Stimulated activated CD4-positive, alpha-beta T cell treated with anti-CD3 and anti-CD28 coated beads, Interleukin-2, amount 100 ng/mL, for 24 hours (primary cell): Measurements from ENCODE around the gene POLR3C.
"Not testable (repeated sequence)": the region's sequence is repeated elsewhere in the genome, so short reads cannot be mapped to it uniquely, and the experiment has no call there.

ENCODE experiments used
- DNase-seq, 2 donors: peaks; one replicate each; pipeline ENCODE4 v3.0.0-alpha.2; 2020

POLR3C gene

GRCh38 chr1:145822779-145823331 lies 1.1 kb upstream of the POLR3C start:
- not testable (repeated sequence) for DNase-seq

GRCh38 chr1:145824499-145824842 lies 471 bp downstream of the POLR3C start:
- DNase-seq, result no peak

GRCh38 chr1:145826030-145826429 lies 2.0 kb downstream of the POLR3C start:
- DNase-seq, result no peak

DNA sequence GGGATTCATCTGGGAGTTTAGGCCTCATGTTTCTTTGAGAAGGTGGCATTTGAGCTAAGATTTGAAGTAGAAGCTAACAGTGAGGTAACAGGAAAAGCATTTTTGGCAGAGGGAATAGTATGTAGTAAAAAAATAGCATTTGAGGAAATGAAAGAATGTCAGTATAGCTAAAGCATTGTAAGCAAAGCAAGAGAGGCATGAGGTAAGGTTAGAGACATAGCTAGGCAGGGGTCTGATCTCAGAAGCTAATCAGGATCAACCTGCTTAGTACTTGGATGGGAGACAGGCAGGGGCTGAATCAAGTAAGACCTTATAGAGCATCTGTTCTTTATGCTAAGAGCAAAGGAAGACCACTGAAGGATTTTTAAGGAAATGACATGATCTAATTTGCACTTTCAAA lies 4.0 kb downstream of the POLR3C start:
- DNase-seq, result no peak

GRCh38 chr1:145828367-145829026 lies 4.5 kb downstream of the POLR3C start:
- DNase-seq, result no peak

DNA sequence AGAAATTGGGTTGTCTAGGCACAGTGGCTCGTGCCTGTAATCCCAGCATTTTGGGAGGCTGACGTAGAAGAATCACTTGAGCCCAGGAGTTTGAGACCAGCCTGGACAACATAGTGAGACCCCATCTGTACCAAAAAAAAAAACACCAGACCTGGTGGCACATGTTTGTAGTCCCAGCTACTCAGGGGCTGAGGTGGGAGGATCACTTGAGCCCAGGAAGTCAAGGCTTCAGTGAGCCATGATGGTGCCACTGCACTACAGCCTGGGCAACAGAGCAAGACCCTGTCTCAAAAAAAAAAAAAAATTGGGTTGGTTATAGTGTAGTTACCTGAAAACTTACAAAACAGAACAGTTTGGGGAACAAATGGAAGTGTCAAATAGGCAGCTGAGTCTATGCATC lies 6.8 kb downstream of the POLR3C start:
- DNase-seq, result not testable (repeated sequence)

- no peak for DNase-seq
Measured at GRCh38 chr1:145837656-145838055, 13.7 kb downstream of the POLR3C start.

- DNase-seq, result no peak
Measured at GRCh38 chr1:145843031-145843430, 19.0 kb downstream of the POLR3C start.

DNA sequence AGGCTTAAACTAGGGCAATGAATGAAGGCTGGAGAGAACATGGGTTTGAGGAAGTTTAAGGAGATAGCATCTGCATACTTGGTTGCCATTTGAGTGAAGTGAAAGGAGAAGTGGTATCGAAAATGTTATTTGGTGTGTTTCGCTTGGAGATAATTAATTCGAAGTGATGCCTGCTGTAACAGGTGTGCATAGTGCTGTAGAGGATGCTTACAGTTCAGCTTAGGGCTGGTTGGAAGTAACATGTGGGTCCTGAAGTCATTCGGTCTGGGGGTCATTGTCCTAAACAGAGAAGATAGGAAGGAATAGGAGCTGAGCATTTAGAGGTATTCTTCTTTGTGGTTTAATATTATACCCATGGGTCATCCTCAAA lies 21.1 kb downstream of the POLR3C start:
- DNase-seq, result no peak

- peak; percentile 82 to 83 for DNase-seq
Measured at GRCh38 chr1:145845514-145846161, 21.6 kb downstream of the POLR3C start, which contains the start of gene NUDT17. NUDT17 (plus strand) TSS chr1:145845630; CDS start chr1:145845641, 11 bp downstream.

GRCh38 chr1:145846201-145846612 lies 22.2 kb downstream of the POLR3C start:
- peak; percentile 30 to 33 for DNase-seq

DNA sequence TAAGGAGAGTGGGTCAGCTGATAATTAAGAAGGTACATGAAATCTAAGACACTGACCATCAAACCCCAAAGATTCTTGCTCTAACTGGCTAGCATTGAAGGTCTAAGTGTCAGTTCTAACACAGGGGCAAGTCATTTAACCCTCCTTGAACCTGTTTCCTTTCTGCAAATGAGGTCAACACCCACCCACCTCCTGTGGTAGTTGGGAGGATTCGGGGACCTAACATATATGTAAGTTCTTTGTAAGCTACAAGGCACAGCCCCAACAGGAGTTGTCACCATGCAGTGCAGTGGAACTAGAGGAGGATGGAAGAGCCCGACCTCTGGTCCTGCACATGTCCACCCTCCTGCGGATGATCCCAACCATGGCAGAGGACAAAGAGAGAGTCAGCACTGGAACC lies 23.8 kb downstream of the POLR3C start:
- no peak for DNase-seq

- DNase-seq, result no peak
Measured at GRCh38 chr1:145849356-145850160, 25.6 kb downstream of the POLR3C start.

DNA sequence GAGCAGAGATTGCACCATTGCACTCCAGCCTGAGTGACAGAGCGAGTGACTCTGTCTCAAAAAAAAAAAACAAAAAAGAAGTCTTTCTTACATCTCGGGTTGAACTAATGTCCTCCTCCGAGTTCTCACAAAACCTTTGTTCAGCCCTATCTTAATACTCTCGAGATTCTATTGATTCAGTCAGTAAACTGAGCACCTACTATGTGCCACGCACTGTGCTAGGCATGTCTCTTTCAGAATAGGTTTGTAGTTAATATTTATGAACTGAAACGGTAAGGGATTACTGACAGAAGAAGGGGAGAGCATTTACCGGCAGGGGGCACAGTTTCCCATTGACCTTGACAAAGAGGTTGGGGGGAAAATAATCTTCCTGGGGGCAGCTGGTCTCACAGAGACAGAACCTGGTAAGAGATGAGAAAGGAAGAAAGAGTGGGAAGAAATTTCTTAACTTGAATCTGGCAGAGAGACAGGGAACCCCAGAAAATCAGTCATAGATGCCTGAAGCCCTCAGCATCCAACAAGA lies 31.5 kb downstream of the POLR3C start:
- DNase-seq, result no peak

- no peak for DNase-seq
Measured at GRCh38 chr1:145857170-145857569, 33.2 kb downstream of the POLR3C start.

- peak; percentile 58 to 64 for DNase-seq
Measured at GRCh38 chr1:145858238-145858900, 34.4 kb downstream of the POLR3C start.

DNA sequence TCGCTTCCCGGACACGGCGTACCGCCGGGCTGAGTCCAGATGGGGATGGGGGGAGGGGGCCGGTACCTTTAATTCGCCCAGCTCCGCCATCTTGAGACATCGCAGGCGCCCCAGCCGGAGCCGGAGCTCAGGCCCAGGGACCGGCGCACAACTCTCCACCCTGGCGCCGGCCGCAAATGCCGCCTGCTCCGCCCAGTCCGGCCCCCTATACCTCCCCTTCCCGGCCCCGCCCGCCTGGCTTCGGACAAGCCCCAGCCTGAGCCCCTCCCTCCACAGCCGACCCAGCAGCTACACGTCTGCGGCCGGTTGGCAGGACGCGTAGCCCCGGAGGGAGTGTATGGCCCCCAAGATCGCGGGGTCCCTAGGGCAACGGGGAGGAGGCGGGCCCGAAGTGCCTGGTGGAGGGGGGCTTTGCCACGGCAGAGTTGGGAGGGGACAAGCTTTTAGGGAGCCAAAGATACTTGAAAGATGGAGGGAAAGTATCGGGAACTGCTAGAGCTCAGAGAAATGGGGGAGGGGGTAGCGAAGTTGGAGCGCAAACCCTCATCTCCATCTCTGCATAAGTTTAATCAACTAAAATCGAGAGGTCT lies 35.0 kb downstream of the POLR3C start, which contains the start of gene PIAS3:
Gene PIAS3 (minus strand): TSS at position 181 of the 590 bp plus-strand sequence. CDS start 91 bp downstream, at position 90.
- DNase-seq, result peak; percentile 84 to 91

DNA sequence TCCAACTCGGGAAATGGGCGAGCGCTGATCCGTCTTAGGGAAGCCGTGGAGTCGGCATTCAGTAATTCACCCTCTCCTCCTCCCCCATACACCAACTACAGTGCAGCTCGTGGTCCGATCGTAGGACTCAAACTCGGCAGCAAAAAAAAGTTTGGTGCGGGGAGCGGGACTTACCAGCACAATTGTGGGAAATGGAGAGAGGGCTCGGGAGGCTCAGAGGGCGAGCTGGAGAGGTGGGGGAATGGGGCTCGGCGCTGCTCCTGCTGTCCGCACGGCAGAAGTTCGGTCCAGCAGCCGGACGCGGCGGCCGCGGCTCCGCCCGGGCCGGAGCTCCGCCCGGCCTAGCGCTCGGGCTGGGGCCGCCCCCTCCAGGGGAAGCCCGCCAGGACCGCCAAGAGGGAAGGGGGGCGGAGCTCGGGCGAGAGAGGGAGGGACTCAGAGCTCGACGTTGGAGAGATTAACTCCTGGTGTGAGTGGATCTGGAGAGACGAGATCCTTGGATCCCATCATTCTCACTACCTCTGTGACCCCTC lies 35.6 kb downstream of the POLR3C start:
- DNase-seq, result peak; percentile 83 to 84

GRCh38 chr1:145863282-145864018 lies 39.5 kb downstream of the POLR3C start:
- no peak for DNase-seq

DNA sequence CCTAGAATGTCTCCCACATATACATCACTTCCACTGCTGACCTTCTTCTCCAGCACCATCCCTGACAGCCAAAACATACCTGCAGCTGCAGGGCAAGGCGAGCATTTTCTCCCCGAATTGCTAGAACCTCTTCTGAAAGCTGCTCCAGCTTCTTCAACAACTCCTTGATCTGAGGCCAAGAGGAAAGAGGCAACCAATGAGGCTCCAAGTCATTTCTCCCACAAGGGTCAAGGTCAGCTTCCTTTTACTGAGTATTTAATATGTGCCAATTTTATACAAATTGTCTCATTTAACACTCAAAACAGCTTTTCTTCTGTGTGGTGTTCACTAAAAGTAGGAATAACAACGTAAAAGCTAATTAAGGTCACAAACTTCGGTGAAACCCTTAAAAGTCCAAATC lies 44.2 kb downstream of the POLR3C start:
- DNase-seq, result no peak
